ENCODE data around the gene LCE1D. TPM values are rescaled to one million over a fixed set of nuclear protein-coding genes. Genes with fewer than 3 reads are reported as not detected.
A peak's percentile ranks its signal among the peaks of the same experiment; 100 is the strongest.

The LCE1D gene
- total RNA-seq, 2 donors from 2014 or later, result not detected

- ATAC-seq (replicated peaks in 1 of 2) (no peak), DNase-seq (no peak)
- Mint-ChIP-seq H3K36me3 (ENCODE audit: insufficient read depth in 2 of 2) (no peaks in the 10 kb centered on the region), H3K4me3 (no peak overlapping the region), H3K27me3 (ENCODE audit: low read depth) (peaks cover 36% of the 10 kb centered on the region), H3K9me3 (peaks cover 0 to 2% of the 10 kb centered on the region in 2 donors), H3K27ac (no peak overlapping the region), H3K4me1 (ENCODE audit: low read depth) (no peaks in the 10 kb centered on the region)
These were observed 20.2 kb upstream of the LCE1D start for GRCh38 chr1:152776361-152776760.

DNA sequence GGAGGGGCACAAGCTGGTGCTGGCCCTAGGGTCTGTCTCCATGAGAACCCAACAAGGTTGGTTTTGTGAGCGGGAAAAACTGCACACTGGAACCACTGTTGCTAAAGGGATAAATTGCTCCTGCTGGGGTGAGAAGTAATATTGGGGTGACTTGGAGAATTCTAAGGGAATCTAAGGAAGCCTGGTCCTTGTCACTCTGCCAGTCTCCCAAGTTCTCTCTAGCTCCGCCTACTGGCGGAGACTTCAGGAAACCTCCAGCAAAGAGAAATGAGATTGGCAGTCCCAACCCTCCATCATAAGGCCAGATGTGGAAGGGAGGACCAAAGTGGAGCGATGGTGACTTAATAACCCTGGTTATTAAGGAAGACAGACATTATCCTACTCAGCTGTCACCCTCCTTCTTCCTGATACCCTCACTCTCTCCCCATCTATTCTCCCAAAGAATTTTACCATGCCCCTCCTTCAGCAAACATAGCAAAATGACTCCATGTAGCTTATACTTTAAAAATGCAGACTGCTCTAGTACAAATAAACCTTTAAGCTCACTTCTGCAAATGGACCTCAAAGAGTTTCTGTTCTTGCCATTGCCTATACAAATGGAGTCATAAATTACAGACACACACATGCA, 18.9 kb upstream of the LCE1D start:
- no peaks in the 10 kb centered on the region for H3K36me3 Mint-ChIP-seq (ENCODE audit: insufficient read depth in 2 of 2)
- peaks cover 0 to 2% of the 10 kb centered on the region in 2 donors for H3K9me3 Mint-ChIP-seq
- ATAC-seq (replicated peaks in 1 of 2) (no peak), DNase-seq (no peak)
- no peak overlapping the region for H3K4me3 Mint-ChIP-seq
- H3K27ac Mint-ChIP-seq, result no peak overlapping the region
- no peaks in the 10 kb centered on the region for H3K4me1 Mint-ChIP-seq (ENCODE audit: low read depth)
- H3K27me3 Mint-ChIP-seq (ENCODE audit: low read depth), result peaks cover 32% of the 10 kb centered on the region

- ATAC-seq (replicated peaks in 1 of 2) (peak in 1 of 2 donors; percentile 38), DNase-seq (no peak)
- Mint-ChIP-seq H3K27me3 (ENCODE audit: low read depth) (peaks cover 44% of the 10 kb centered on the region), H3K4me3 (no peak overlapping the region), H3K4me1 (ENCODE audit: low read depth) (no peaks in the 10 kb centered on the region), H3K36me3 (ENCODE audit: insufficient read depth in 2 of 2) (no peaks in the 10 kb centered on the region), H3K9me3 (no peaks in the 10 kb centered on the region), H3K27ac (no peak overlapping the region)
These were observed 13.4 kb upstream of the LCE1D start for GRCh38 chr1:152783095-152783494.

DNA sequence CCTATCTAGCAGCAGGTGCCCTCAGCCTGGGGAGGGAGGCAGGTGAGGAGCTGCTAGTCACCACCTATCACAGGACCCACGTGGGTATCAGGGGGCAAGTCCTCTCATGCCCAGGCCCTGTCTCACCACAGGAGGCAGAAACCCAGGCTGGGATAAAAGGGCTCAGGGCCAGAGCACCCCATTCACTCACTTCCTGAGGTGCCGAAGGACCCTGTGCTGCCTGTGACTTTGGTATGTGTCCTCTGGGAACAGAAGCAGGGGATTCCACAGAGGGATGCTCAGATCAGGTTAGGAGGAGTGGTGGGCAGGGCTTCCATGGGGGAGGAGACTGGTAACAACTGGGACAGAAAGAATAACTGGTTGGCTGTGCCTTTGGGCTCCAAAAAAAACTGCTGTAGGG, 10.4 kb upstream of the LCE1D start, which contains the start of gene LCE1E:
LCE1E (plus strand) TSS at position 181 of the 400 bp plus-strand sequence. CDS start 1,043 bp downstream, outside the sequence.
- no peak for DNase-seq
- no peak within 1 kb of the TSS for H3K27ac Mint-ChIP-seq
- H3K27me3 Mint-ChIP-seq (ENCODE audit: low read depth), result peaks cover 28% of the 10 kb centered on the region
- no peak for ATAC-seq (replicated peaks in 1 of 2)
- H3K4me3 Mint-ChIP-seq, result no peak within 1 kb of the TSS
- H3K9me3 Mint-ChIP-seq, result no peaks in the 10 kb centered on the region
- H3K4me1 Mint-ChIP-seq (ENCODE audit: low read depth), result no peaks in the 10 kb centered on the region
- H3K36me3 Mint-ChIP-seq (ENCODE audit: insufficient read depth in 2 of 2), result no peaks in the 10 kb centered on the region

DNA sequence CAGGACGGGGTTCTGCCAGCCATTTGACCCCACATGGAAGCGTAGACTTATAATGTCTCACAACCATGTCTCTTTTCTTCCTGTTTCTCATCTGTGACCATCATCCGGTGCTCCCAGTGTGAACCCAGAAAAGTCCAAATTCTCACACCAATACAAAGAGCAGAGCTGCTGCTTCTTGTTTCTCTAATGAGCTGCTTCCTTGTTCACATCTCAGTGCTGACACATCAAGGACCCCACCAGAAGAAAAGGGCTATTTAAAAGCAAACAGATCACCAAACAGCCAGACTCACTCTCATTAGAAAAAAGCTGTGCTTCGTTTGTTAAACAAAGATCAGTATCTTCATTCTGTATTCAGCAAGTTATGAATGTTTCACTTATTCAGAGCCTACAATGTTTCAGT, 835 bp upstream of the LCE1D start:
- Mint-ChIP-seq H3K4me1 (ENCODE audit: low read depth) (no peaks in the 10 kb centered on the region), H3K27ac (no peak overlapping the region), H3K27me3 (ENCODE audit: low read depth) (peaks cover 12% of the 10 kb centered on the region), H3K4me3 (no peak overlapping the region), H3K9me3 (no peaks in the 10 kb centered on the region), H3K36me3 (ENCODE audit: insufficient read depth in 2 of 2) (no peaks in the 10 kb centered on the region)
- DNase-seq, result no peak
- no peak for ATAC-seq (replicated peaks in 1 of 2)

DNA sequence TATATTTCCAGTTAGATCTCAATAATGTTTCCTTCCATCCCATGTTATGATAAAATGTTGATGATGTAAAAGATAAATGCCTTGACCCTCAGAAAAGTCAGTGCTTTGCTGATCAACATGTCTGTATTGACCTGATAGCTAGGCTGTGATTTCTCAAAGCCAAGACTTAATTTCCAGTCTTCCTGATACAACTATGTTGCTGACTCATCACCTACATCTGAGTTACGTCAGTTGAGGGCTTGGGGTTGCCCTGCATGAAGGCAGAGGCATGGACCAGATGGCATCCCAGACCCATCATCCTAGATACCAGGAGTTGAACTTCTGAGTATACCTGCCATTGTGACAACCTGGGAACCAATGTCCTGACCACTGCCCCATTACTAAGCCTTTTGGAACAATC, 4.8 kb downstream of the LCE1D start:
- Mint-ChIP-seq H3K27me3 (ENCODE audit: low read depth) (peaks cover 24% of the 10 kb centered on the region), H3K4me1 (ENCODE audit: low read depth) (no peaks in the 10 kb centered on the region), H3K4me3 (no peak overlapping the region), H3K27ac (no peak overlapping the region), H3K9me3 (no peaks in the 10 kb centered on the region), H3K36me3 (ENCODE audit: insufficient read depth in 2 of 2) (no peaks in the 10 kb centered on the region)
- DNase-seq, result no peak
- ATAC-seq (replicated peaks in 1 of 2), result no peak

DNA sequence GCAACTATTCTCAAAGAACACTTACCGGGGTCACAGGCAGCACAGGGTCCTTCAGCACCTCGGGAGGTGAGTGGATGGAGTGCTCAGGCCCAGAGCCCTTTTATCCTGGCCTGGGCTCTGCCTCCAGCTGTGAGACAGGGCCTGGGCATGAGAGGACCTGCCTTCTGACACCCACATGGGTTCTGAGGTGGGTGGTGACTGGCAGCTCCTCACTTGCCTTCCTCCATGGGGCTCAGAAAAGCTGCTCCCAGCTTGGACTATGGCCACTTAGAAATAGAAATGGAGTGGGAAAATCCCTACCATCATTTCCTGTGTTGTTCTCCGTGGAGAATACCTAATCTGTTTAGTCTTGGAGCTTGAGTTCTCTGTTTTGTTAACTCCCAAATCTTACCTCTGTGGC, 10.1 kb downstream of the LCE1D start, which contains the start of gene LCE1C:
LCE1C (minus strand) TSS at position 76 of the 400 bp plus-strand sequence. CDS start 1,173 bp downstream, outside the sequence.
- peaks cover 7% of the 10 kb centered on the region for H3K27me3 Mint-ChIP-seq (ENCODE audit: low read depth)
- H3K36me3 Mint-ChIP-seq (ENCODE audit: insufficient read depth in 2 of 2), result no peaks in the 10 kb centered on the region

DNA sequence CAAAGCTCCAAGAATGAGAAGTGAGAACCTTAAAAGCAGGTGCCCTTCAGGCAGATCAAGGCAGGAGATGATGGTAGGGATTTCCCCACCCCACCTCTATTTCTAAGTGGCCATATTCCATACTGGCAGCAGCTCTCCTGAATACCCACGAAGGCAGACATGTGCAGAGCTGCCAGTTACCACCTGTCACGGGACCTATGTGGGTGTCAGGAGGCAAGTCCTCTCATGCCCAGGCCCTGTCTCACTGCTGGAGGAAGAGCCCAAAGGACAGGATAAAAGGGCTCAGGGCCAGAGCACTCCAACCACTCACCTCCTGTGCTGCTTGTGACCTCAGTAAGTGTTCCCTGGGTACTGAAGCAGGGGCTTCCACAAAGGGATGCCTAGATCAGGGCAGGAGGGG, 14.5 kb downstream of the LCE1D start:
- no peak for DNase-seq
- H3K9me3 Mint-ChIP-seq, result no peaks in the 10 kb centered on the region
- H3K27me3 Mint-ChIP-seq (ENCODE audit: low read depth), result no peaks in the 10 kb centered on the region
- no peaks in the 10 kb centered on the region for H3K4me1 Mint-ChIP-seq (ENCODE audit: low read depth)
- H3K27ac Mint-ChIP-seq, result no peak overlapping the region
- no peak for ATAC-seq (replicated peaks in 1 of 2)
- no peak overlapping the region for H3K4me3 Mint-ChIP-seq
- no peaks in the 10 kb centered on the region for H3K36me3 Mint-ChIP-seq (ENCODE audit: insufficient read depth in 2 of 2)

More for the DNA sequence above, 10.1 kb downstream of the LCE1D start, which contains the start of gene LCE1C:
- no peak within 1 kb of the TSS for H3K4me3 Mint-ChIP-seq
- no peak within 1 kb of the TSS for H3K27ac Mint-ChIP-seq
- ATAC-seq (replicated peaks in 1 of 2) (no peak), DNase-seq (no peak)
- H3K9me3 Mint-ChIP-seq, result no peaks in the 10 kb centered on the region
- no peaks in the 10 kb centered on the region for H3K4me1 Mint-ChIP-seq (ENCODE audit: low read depth)

GRCh38 chr1:152811671-152812070, 15.2 kb downstream of the LCE1D start, which contains the start of gene LCE1B:
Gene LCE1B, plus strand, starts transcription at chr1:152811971. Its CDS starts 476 bp downstream, at chr1:152812447.
- ATAC-seq (replicated peaks in 1 of 2), result no peak
- H3K27ac Mint-ChIP-seq, result no peak within 1 kb of the TSS

DNA sequence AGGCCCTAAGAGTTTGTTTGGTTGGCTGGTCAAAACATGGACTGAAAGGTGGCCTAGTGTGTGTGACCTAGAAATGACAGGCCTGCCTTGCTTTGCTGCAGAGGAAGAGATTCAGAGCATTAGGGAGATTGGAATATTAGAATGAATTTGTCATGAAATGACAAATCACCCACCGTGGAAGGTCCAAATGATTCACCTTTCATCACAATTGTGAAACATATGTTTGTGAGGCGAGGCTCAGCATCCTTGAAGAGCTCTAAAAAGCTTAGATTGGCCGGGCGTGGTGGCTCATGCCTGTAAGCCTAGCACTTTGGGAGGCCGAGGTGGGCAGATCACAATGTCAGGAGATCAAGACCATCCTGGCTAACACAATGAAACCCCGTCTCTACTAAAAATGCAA, 20.8 kb downstream of the LCE1D start:
- Mint-ChIP-seq H3K4me3 (no peak overlapping the region), H3K36me3 (ENCODE audit: insufficient read depth in 2 of 2) (no peaks in the 10 kb centered on the region), H3K4me1 (ENCODE audit: low read depth) (no peaks in the 10 kb centered on the region), H3K27ac (no peak overlapping the region), H3K9me3 (no peaks in the 10 kb centered on the region), H3K27me3 (ENCODE audit: low read depth) (no peaks in the 10 kb centered on the region)
- ATAC-seq (replicated peaks in 1 of 2), result no peak
- DNase-seq, result no peak

More at GRCh38 chr1:152811671-152812070, 15.2 kb downstream of the LCE1D start, which contains the start of gene LCE1B:
- no peaks in the 10 kb centered on the region for H3K4me1 Mint-ChIP-seq (ENCODE audit: low read depth)
- no peaks in the 10 kb centered on the region for H3K36me3 Mint-ChIP-seq (ENCODE audit: insufficient read depth in 2 of 2)
- no peak within 1 kb of the TSS for H3K4me3 Mint-ChIP-seq
- H3K9me3 Mint-ChIP-seq, result no peaks in the 10 kb centered on the region
- no peaks in the 10 kb centered on the region for H3K27me3 Mint-ChIP-seq (ENCODE audit: low read depth)
- DNase-seq, result no peak

GRCh38 chr1:152823294-152823693, 26.8 kb downstream of the LCE1D start:
- Mint-ChIP-seq H3K4me1 (ENCODE audit: low read depth) (no peaks in the 10 kb centered on the region), H3K9me3 (no peaks in the 10 kb centered on the region), H3K27ac (no peak overlapping the region), H3K27me3 (ENCODE audit: low read depth) (peaks cover 15% of the 10 kb centered on the region), H3K36me3 (ENCODE audit: insufficient read depth in 2 of 2) (no peaks in the 10 kb centered on the region), H3K4me3 (no peak overlapping the region)
- no peak for ATAC-seq (replicated peaks in 1 of 2)
- no peak for DNase-seq

DNA sequence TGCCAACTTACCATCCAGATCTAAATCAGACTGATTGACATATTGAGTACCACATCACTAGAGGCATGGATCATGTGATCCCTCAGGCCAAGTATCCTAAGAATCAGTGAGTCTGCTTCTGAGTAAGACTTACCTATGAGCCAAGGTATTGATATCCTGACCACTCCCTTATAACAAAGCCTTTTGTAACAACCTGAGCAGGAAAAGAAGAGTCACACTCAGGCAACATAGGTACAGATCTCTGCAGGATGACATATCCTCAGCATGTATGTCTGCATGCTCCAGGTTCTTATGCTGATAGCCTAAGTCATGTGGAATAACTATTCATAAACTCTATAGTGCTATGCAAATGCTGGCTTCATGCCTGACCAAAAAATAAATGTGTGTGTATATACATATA, 28.4 kb downstream of the LCE1D start:
- H3K9me3 Mint-ChIP-seq, result no peaks in the 10 kb centered on the region
- H3K27me3 Mint-ChIP-seq (ENCODE audit: low read depth), result peaks cover 15% of the 10 kb centered on the region
- H3K4me3 Mint-ChIP-seq, result no peak overlapping the region
- no peak overlapping the region for H3K27ac Mint-ChIP-seq
- no peaks in the 10 kb centered on the region for H3K36me3 Mint-ChIP-seq (ENCODE audit: insufficient read depth in 2 of 2)
- H3K4me1 Mint-ChIP-seq (ENCODE audit: low read depth), result no peaks in the 10 kb centered on the region
- DNase-seq, result no peak
- ATAC-seq (replicated peaks in 1 of 2), result no peak

GRCh38 chr1:152827173-152827572, 30.7 kb downstream of the LCE1D start, which contains the start of gene LCE1A:
Gene LCE1A, plus strand, starts transcription at chr1:152827473. Its CDS starts 0 bp downstream, at chr1:152827473.
- Mint-ChIP-seq H3K4me1 (ENCODE audit: low read depth) (no peaks in the 10 kb centered on the region), H3K27me3 (ENCODE audit: low read depth) (peaks cover 15% of the 10 kb centered on the region), H3K27ac (no peak within 1 kb of the TSS), H3K4me3 (no peak within 1 kb of the TSS), H3K9me3 (peaks cover 0 to 2% of the 10 kb centered on the region in 2 donors), H3K36me3 (ENCODE audit: insufficient read depth in 2 of 2) (no peaks in the 10 kb centered on the region)
- ATAC-seq (replicated peaks in 1 of 2), result no peak
- DNase-seq, result no peak

GRCh38 chr1:152836870-152837269, 40.3 kb downstream of the LCE1D start:
- DNase-seq, result no peak
- no peak for ATAC-seq (replicated peaks in 1 of 2)
- H3K4me1 Mint-ChIP-seq (ENCODE audit: low read depth), result no peaks in the 10 kb centered on the region
- peaks cover 9% of the 10 kb centered on the region for H3K27me3 Mint-ChIP-seq (ENCODE audit: low read depth)
- H3K4me3 Mint-ChIP-seq, result no peak overlapping the region
- peaks cover 0 to 2% of the 10 kb centered on the region in 2 donors for H3K9me3 Mint-ChIP-seq
- H3K27ac Mint-ChIP-seq, result peak overlapping the region; percentile 18
- no peaks in the 10 kb centered on the region for H3K36me3 Mint-ChIP-seq (ENCODE audit: insufficient read depth in 2 of 2)
